MM.1S (cell line): Measurements from ENCODE around the gene TBC1D5.

Source experiments
- CTCF ChIP-seq: fragments of 300-600 bp; sonication (generic); IDR thresholded peaks from 2 replicates; pipeline ENCODE4 v1.5.1; 2016; ENCODE audit warnings: antibody characterized with exemption, low read length, mixed read lengths
- EZH2 ChIP-seq: fragments of 300-600 bp; sonication (generic); optimal IDR thresholded peaks from 2 replicates; pipeline ENCODE3; 2017; ENCODE audit warnings: low read depth, mild to moderate bottlenecking, antibody characterized with exemption, low read length, mixed read lengths
- EZH2phosphoT487 ChIP-seq: fragments of 300-600 bp; sonication (generic); IDR thresholded peaks from 2 replicates; pipeline ENCODE4 v1.6.1; 2018; ENCODE audit warnings: antibody characterized with exemption, low read length

- no peak for TF ChIP-seq CTCF
- TF ChIP-seq EZH2phosphoT487 = no peak
- TF ChIP-seq EZH2 = no peak
Measured at GRCh38 chr3:17623464-17623863, 119.0 kb downstream of the TBC1D5 start.
